ENCODE measurements around the gene MMP11.

MMP11 gene

GRCh38 chr22:23828800-23829680, 56.4 kb downstream of the MMP11 start:
- in situ Hi-C loops (cut with MboI; ENCODE audit: low sequenced_read_pairs), result no loop called here

- in situ Hi-C loops (cut with MboI; ENCODE audit: low sequenced_read_pairs), result no loop called here
Observed at GRCh38 chr22:23829845-23830372, 57.3 kb downstream of the MMP11 start.

GRCh38 chr22:23831261-23831660, 58.6 kb downstream of the MMP11 start:
- in situ Hi-C loops (cut with MboI; ENCODE audit: low sequenced_read_pairs), result no loop called here

- in situ Hi-C loops (cut with MboI; ENCODE audit: low sequenced_read_pairs), result no loop called here
Observed at GRCh38 chr22:23831781-23832180, 59.1 kb downstream of the MMP11 start.

- in situ Hi-C loops (cut with MboI; ENCODE audit: low sequenced_read_pairs), result no loop called here
Observed at GRCh38 chr22:23832226-23833016, 59.8 kb downstream of the MMP11 start.

- in situ Hi-C loops (cut with MboI; ENCODE audit: low sequenced_read_pairs), result no loop called here
Observed at GRCh38 chr22:23833017-23833751, 60.5 kb downstream of the MMP11 start.
